ENCODE data around the gene KAZN.

Gene KAZN

DNA sequence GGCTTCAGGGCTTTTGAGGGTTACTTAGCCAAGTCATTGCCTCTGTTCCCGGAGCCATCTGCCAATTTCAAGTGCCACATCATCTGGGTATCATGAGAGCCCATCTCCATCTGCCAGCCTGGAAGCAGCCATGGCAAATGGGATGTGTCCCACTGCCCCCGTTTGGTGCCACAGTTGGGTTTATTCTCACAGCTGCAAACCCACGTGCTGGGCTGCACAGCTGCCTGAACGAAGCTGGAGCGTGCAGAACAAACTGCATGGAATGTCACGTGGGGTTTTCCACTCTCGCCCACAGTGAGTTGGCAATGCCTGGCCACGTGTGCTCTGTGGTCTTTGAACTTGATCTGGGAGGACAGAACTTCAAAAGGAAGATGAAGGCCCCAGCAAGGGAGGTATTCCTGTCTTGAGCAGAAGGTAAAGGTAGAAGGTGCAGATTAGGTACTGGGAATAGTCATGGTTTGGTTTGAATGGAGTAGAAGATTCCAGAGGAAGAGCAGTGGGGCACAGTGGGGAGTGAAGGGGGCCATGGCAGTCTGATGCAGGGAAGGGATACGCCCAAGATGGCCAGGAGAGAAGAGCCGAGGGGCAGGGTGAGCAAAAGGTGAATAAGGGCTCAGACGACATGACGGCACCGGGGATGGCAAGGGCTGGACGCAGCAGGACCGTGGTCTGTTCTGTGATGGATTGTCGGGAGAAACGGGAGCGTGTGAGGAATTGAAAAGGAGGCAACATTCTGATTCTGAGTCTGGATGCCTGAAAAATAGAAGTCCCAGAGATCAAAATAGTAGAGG lies 222.0 kb downstream of the KAZN start:
- no peak for DNase-seq (ENCODE audit: low read depth)
- TF ChIP-seq, protein P1, sequence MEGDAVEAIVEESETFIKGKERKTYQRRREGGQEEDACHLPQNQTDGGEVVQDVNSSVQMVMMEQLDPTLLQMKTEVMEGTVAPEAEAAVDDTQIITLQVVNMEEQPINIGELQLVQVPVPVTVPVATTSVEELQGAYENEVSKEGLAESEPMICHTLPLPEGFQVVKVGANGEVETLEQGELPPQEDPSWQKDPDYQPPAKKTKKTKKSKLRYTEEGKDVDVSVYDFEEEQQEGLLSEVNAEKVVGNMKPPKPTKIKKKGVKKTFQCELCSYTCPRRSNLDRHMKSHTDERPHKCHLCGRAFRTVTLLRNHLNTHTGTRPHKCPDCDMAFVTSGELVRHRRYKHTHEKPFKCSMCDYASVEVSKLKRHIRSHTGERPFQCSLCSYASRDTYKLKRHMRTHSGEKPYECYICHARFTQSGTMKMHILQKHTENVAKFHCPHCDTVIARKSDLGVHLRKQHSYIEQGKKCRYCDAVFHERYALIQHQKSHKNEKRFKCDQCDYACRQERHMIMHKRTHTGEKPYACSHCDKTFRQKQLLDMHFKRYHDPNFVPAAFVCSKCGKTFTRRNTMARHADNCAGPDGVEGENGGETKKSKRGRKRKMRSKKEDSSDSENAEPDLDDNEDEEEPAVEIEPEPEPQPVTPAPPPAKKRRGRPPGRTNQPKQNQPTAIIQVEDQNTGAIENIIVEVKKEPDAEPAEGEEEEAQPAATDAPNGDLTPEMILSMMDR (conservative IDR thresholded peaks at IDR 0.05; ENCODE audit: low read length) = no peak
- no peak overlapping the region for H3K4me3 ChIP-seq (ENCODE audit: low read length)

DNA sequence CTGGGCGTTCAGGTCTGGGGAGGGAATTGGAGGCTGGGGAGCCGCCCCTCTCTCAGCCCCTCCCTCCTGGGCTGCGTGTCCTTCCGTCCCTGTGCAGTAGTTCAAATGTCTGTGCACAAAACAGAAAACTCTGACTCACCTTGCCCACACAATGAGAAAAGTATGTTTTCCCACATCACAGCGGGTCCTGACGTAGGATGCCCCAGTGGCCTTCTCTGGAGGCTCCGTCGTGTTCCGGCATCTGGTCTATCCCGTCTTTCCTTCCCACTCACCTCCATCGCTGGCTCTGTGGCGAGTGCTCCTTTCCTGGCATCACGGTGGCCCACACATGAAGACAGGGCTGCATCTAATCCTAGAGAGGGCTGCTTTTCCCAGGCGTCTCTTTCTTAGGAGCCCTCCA lies 224.0 kb downstream of the KAZN start:
- no peak for DNase-seq (ENCODE audit: low read depth)
- TF ChIP-seq, protein P1 (conservative IDR thresholded peaks at IDR 0.05; ENCODE audit: low read length) = no peak

DNA sequence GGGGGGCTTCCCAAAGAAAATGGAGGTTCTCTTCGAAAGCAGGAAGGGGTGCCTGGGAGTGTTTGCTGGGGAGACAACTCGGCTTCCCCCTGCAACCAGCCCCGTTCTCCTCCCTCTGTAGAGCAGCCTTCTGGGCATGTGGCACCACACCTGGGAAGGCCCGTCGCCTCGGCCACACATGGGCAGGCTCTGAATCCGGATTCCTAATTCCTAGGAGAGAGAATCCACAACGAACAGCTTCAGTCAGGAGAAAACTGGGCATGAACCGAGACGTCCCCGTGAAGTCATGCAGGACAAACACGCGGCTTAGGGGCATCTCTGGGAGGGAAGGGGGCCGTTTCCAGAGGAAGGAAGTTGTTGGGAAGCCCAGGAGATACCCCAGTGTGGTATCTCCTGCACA lies 224.5 kb downstream of the KAZN start:
- DNase-seq (ENCODE audit: low read depth) = no peak
- H3K4me3 ChIP-seq (ENCODE audit: low read length) = no peak overlapping the region
- TF ChIP-seq, protein P1 (conservative IDR thresholded peaks at IDR 0.05; ENCODE audit: low read length) = no peak

More for the DNA sequence above, 224.0 kb downstream of the KAZN start:
- H3K4me3 ChIP-seq (ENCODE audit: low read length) = no peak overlapping the region

DNA sequence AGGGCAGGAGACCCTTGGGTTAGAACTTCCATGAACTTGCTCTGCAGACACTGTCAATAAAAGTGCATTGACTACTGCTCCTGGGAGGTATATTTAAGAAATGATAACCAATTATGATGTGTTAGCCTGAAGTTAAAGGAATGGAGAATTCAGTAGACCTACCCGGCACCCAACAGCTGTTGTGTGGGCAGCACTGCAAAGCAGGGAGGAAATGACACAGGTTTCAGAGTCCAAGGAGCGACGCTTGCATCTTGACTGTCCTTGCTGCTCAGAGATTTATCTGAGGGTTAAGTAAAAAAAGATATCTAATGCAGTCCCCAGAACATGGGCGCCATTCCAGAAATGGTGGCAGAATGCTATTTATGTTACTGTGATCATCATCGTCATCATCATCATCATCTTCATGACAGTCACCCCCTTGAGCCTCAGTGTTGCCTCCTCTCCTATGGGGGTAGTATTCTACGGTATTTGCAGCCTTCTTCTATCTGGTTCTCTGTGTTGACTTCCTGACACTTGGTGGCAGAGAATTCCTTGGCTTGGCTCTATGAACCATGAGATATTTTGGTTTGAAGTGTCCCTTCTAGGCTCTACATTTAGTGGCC lies 225.9 kb downstream of the KAZN start:
- no peak overlapping the region for H3K4me3 ChIP-seq (ENCODE audit: low read length)
- DNase-seq (ENCODE audit: low read depth) = no peak
- TF ChIP-seq, protein P1 (conservative IDR thresholded peaks at IDR 0.05; ENCODE audit: low read length) = no peak

DNA sequence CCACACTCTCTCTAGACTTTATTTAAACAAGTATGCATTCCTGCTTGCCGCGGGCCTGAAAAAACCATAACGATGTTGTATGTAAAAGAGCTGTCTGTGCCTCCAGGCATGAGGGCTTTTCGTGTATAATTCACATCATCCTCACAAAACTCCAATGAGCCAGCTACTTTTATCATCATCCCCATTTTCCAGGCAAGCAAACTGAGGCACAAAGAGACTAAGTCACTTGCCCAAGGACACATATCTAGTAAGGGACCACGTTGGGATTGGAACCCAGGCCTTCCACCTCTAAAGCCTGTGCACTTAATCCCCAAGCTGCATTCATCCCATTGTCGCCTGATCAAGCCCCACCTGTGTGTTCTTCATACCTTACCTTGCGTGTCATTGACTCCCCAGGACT lies 226.9 kb downstream of the KAZN start:
- no peak for DNase-seq (ENCODE audit: low read depth)
- no peak overlapping the region for H3K4me3 ChIP-seq (ENCODE audit: low read length)
- TF ChIP-seq, protein P1 (conservative IDR thresholded peaks at IDR 0.05; ENCODE audit: low read length) = no peak

DNA sequence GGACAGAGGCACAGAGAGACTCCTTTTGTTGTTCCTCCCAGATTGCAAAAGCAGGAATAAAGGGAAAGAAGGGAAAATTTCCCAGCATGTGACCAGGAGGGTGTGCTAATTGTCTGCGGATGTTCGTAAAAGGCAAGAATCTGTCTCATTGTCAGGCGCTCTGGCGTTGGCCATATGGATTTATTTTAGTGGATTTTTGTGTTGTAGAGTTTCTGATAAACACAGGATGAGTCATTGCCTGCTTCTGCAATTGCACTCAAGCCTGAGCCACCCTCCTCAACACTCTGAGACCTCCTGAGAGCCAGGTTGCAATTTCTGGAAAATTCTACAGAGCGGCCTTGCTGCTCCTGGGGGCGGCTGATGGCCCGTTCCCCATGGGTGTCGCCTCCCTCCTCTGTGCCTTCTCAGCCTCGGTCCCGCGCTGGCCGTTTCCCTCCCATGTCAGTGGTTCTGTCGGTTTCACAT lies 227.7 kb downstream of the KAZN start:
- TF ChIP-seq, protein P1 (conservative IDR thresholded peaks at IDR 0.05; ENCODE audit: low read length) = peak; percentile 44
- H3K4me3 ChIP-seq (ENCODE audit: low read length) = no peak overlapping the region
- DNase-seq (ENCODE audit: low read depth) = peak; percentile 93
